GM19467 (cell line): ENCODE measurements around the gene TRMU.
"Not testable (repeated sequence)": the region's sequence is repeated elsewhere in the genome, so short reads cannot be mapped to it uniquely, and the experiment has no call there.

ENCODE experiments used
- ATAC-seq: cut with Tn5 transposase; IDR thresholded peaks from one replicate; pipeline ENCODE4 v1.9.1; 2021; ENCODE audit warnings: mild to moderate bottlenecking, moderate library complexity; ENCODE audit not compliant: unreplicated experiment

Gene TRMU

DNA sequence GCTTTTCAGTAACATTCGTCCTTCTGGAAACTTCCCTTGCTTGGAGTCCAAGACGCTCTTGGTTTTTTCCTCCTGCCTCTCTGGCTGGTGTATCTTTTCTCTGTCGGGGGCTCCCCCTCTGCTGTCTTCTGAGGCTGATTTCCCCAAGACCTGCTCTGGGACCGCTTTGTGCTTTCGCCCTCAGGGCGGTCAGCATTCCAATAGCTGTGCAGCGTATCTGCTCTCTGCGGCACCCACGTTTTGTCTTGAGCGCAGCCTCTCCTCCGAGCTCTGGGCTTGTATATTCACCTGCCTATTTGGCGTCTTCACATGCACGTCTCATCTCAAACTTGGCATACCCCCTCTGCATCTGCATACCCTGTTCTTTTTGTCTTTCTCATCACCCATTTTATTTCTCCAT is 36.4 kb upstream of the TRMU start:
- ATAC-seq, result no peak

DNA sequence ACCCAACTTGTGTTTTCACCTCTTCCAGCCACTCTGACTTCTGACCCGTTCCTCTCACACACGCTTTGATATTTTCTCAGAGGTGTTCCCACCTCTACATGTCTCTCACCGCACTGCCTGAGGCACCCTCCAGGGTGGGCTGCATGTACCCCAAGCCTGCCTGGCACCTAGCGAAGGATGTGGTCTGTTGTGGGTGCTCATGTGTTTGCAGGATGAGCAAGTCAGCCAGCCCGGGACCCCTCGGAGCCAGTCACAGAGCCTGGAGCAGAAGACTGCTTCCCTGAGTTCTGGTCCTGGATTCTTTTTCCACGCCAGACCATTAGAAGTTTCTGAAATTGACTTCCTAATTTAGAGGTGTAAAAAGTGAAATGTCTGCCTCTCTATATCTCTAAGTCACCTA is 35.0 kb upstream of the TRMU start:
- ATAC-seq, result no peak

- ATAC-seq, result no peak
These were observed 32.1 kb upstream of the TRMU start for GRCh38 chr22:46303347-46303965.

- no peak for ATAC-seq
These were observed 27.1 kb upstream of the TRMU start for GRCh38 chr22:46308283-46308988.

GRCh38 chr22:46309526-46310085 is 25.9 kb upstream of the TRMU start:
- ATAC-seq, result no peak

DNA sequence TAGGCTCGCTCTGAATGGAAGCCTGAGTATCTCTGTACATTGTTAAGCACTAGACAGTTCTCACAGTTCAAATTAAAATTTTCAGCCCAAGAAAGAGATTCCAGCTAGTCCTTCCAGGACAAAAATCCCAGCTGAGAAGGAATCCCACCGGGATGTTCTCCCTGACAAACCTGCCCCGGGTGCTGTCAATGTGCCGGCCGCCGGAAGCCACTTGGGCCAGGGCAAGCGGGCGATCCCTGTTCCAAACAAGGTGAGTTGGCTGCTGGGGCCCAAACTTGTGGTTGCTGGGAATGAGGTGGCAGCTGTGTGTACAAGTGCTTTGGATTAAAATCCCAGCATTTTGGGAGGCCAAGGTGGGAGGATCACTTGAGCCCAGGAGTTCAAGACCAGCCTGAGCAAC is 23.5 kb upstream of the TRMU start:
- ATAC-seq, result no peak

- not testable (repeated sequence) for ATAC-seq
These were observed 22.7 kb upstream of the TRMU start for GRCh38 chr22:46312848-46313247.

DNA sequence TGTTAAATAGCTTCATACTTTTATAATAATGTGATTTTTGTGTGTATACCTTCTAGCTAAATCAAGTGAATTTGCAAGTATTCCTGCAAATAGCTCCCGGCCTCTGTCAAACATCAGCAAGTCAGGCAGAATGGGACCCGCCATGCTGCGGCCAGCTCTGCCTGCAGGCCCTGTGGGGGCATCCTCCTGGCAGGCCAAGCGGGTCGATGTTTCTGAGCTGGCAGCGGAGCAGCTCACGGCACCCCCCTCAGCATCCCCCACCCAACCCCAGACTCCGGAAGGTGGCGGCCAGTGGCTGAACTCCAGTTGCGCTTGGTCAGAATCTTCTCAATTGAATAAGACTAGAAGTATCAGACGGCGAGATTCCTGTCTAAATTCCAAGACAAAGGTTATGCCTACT is 19.5 kb upstream of the TRMU start:
- ATAC-seq, result no peak

DNA sequence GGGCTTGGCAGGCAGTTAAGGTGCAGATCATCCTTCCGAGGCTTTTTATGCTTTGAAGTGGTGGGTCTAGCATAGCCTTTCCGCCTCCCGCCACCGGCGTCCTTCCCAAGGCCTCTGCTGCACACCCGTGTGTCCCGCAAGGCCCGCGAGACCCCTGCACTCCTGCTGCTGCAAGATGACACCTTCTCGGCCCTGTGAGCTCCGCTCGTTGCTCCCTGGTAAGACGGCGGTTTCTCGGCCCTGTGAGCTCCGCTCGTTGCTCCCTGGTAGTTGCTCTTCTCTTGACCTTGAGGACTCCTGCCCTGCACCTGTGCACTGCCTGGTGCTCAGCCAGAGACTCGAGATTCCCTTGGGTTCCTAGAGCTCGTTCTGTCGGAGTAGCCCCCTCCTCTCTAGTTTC is 17.9 kb upstream of the TRMU start:
- ATAC-seq, result no peak

DNA sequence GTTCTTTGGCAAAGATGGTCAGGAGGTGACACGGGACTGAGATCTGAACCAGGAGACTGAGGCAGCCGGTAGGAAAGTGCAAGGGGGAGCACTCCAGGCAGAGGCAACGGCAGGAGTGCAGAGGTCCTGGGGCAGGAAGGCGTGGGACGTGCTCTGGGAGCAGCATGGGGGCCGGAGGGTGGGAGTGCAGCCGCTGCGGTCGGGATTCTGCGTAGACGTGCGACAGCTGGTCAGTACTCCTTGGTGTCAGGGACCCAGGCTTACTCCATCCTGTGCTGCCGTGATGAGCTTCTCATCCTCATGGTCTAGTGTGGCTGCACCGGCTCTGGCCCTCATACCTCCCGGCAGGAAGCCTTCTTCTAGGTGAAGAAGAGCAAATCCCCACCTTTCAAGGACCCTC is 16.9 kb upstream of the TRMU start:
- ATAC-seq, result no peak

DNA sequence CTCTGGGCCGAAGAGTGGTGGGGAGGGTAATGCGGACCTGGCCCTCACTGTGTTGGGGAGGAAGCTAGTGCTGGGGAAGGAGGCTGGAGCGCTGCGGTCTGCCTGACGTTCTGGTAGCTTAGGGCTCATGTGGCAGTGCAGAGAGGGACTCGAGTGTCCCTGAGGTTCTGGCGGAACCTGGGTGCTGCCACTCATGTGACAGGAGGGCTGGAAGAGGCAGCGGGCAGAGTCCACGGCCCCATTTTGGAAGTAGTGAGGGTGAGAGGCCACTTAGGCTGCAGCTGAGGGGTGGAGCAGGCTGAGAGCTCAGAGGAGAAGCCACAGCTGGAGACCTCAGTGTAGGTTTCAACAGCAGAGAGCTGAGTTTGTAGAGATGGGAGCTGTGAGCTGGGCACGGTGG is 16.2 kb upstream of the TRMU start:
- no peak for ATAC-seq

DNA sequence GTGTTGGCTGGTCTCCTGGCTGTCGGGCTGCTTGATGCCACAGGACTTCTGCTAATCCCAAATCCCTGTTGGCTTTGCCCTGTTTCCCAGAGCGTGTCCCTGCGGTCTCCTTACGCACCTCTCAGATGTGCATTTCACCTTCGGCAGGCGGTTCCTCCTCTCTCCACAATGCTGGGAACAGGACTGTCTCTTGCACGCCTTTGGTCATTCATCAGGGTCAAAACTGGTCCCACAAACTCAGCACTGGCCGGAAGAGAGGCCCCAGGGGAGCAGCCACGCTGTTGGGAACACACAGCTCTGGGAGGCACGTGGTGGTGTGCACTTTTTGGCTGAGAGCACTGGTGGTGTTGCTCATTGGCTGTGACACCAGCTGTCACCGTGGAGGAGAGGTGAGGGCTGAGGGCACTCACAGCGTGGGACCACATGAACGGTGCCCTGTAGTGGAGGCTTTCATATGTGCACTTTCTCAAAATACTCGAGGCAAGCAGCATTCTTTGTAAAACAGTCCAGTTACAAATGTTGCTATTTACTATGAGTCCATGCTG is 15.3 kb upstream of the TRMU start:
- no peak for ATAC-seq

DNA sequence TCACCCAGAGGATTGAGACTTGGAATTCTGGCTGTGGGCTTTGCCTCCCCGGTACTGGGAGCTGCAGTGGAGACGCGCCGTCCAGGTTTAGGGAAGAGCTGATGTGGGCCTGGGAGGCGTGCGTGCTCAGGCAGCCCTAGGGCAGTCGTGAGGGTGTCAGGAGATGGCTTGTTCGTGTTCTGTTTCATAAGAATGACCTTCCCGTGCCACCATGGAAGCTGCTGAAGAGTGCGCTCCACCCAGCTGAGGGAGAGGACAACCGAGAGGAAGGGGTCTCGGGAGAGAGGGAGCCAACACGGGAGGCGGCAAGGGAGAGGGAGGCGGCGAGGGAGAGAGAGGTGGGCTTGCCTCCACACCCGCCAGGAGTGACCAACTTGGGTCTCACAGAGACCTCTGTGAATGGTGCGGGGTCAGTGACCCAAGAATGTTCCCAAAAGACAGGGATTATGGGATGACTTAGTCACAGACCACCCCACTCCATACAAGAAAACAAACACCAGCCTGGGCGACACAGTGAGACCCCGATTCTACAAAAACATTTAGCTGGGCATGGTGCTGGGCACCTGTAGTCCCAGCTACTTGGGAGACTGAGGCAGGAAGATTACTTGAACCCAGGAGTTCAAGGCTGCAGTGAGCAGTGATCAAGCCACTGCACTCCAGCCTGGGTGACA is 14.7 kb upstream of the TRMU start:
- no peak for ATAC-seq

- no peak for ATAC-seq
These were observed 12.8 kb upstream of the TRMU start for GRCh38 chr22:46322711-46323110.

- no peak for ATAC-seq
These were observed 12.4 kb upstream of the TRMU start for GRCh38 chr22:46323162-46323561.

GRCh38 chr22:46326066-46326680 is 9.3 kb upstream of the TRMU start:
- no peak for ATAC-seq

DNA sequence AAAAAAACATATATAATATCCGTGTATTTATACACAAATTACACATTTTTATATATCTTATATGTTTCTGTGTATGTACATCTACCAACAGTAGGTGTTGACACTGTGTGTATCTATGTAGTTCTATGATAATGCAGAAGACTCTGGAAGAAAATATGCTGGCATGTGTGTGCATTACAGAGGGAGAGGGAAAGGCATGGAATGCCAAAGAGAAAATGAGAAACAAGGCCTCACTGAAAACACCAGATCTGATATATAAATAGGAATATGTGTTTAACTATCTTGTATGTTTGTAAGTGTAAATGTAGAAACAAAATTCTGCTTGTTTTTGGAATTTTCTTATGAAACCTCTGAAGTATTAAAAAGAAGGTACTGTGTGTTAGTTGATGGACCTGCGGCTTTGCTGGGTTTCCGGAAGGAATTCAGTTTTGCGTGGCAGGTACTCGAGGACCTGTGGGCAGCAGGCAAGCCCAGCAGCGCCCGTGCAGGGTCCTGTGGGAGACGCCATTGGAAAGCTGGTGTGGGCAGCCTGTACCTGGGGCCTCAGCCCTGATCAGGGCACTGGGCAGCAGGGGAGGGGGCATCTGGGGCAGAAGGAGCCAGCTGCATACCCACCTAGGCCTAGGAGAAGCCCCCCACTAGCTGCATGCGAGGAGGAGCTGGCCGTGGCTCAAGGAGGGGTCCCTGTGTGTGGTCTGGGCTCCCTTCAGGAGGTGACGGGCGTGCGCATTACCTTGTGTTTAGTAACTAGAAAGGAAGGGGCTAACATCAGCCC is 7.6 kb upstream of the TRMU start:
- ATAC-seq, result no peak

- no peak for ATAC-seq
These were observed 6.7 kb upstream of the TRMU start for GRCh38 chr22:46328797-46329196.

GRCh38 chr22:46329616-46330015 is 5.9 kb upstream of the TRMU start:
- no peak for ATAC-seq

GRCh38 chr22:46330426-46330825 is 5.1 kb upstream of the TRMU start:
- ATAC-seq, result no peak

DNA sequence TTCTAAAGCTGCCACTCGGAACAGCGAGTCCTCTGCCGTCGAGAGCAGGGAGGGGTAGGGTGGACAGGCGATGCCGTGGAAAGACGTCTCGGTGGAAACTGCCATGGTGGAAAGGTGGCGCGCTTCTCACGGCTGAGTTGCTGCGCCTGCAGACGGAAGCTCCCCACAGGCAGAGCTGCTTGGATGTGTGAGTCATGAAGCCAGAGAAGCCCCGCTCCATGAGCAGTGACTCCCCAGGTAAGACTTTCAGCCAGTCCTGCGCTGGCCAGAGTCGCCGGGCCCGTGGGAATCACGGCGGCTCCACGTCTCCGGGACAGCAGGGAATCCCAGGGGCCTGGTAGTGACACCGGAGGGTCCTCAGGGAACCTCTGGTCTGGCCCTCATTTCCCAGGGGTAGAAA is 4.0 kb upstream of the TRMU start:
- ATAC-seq, result no peak
